Measurements from ENCODE around the gene UBTD2.

Gene UBTD2

GRCh38 chr5:172187118-172188032 lies 96.2 kb downstream of the UBTD2 start:
- H3K27me3 ChIP-seq (ENCODE audit: control insufficient read depth, insufficient read depth, low read length) = peaks cover 7% of the 10 kb centered on the region
- H3K36me3 ChIP-seq (ENCODE audit: control insufficient read depth, low read depth, low read length) = no peaks in the 10 kb centered on the region
- H3K9me3 ChIP-seq (ENCODE audit: control insufficient read depth, low read depth, low read length) = no peaks in the 10 kb centered on the region
- peak overlapping the region; percentile 46 for H3K9ac ChIP-seq (ENCODE audit: low read length)
- peaks cover 3% of the 10 kb centered on the region for H3K4me1 ChIP-seq (ENCODE audit: control insufficient read depth, low read depth, low read length)
- H3K4me3 ChIP-seq (ENCODE audit: low read length) = peak overlapping the region; percentile 80
- H3K27ac ChIP-seq (ENCODE audit: low read length) = no peak overlapping the region

- H3K4me3 ChIP-seq (ENCODE audit: low read length) = no peak overlapping the region
- H3K9me3 ChIP-seq (ENCODE audit: control insufficient read depth, low read depth, low read length) = no peaks in the 10 kb centered on the region
- H3K9ac ChIP-seq (ENCODE audit: low read length) = no peak overlapping the region
- H3K36me3 ChIP-seq (ENCODE audit: control insufficient read depth, low read depth, low read length) = no peaks in the 10 kb centered on the region
- H3K27ac ChIP-seq (ENCODE audit: low read length) = no peak overlapping the region
- peaks cover 7% of the 10 kb centered on the region for H3K27me3 ChIP-seq (ENCODE audit: control insufficient read depth, insufficient read depth, low read length)
- peaks cover 3% of the 10 kb centered on the region for H3K4me1 ChIP-seq (ENCODE audit: control insufficient read depth, low read depth, low read length)
Observed at GRCh38 chr5:172186114-172186695, 97.4 kb downstream of the UBTD2 start.

- H3K4me1 ChIP-seq (ENCODE audit: control insufficient read depth, low read depth, low read length) = peaks cover 2% of the 10 kb centered on the region
Observed at GRCh38 chr5:172185096-172185461, 98.5 kb downstream of the UBTD2 start.

GRCh38 chr5:172183881-172184280 lies 99.7 kb downstream of the UBTD2 start:
- no peaks in the 10 kb centered on the region for H3K9me3 ChIP-seq (ENCODE audit: control insufficient read depth, low read depth, low read length)
- H3K9ac ChIP-seq (ENCODE audit: low read length) = no peak overlapping the region
- peaks cover 8% of the 10 kb centered on the region for H3K4me1 ChIP-seq (ENCODE audit: control insufficient read depth, low read depth, low read length)
- H3K4me3 ChIP-seq (ENCODE audit: low read length) = no peak overlapping the region
- H3K27ac ChIP-seq (ENCODE audit: low read length) = no peak overlapping the region
- H3K27me3 ChIP-seq (ENCODE audit: control insufficient read depth, insufficient read depth, low read length) = peaks cover 7% of the 10 kb centered on the region
- no peaks in the 10 kb centered on the region for H3K36me3 ChIP-seq (ENCODE audit: control insufficient read depth, low read depth, low read length)

More at GRCh38 chr5:172185096-172185461, 98.5 kb downstream of the UBTD2 start:
- Histone ChIP-seq H3K36me3 (ENCODE audit: control insufficient read depth, low read depth, low read length) (no peaks in the 10 kb centered on the region), H3K9ac (ENCODE audit: low read length) (no peak overlapping the region), H3K27ac (ENCODE audit: low read length) (no peak overlapping the region), H3K9me3 (ENCODE audit: control insufficient read depth, low read depth, low read length) (no peaks in the 10 kb centered on the region), H3K27me3 (ENCODE audit: control insufficient read depth, insufficient read depth, low read length) (peaks cover 7% of the 10 kb centered on the region), H3K4me3 (ENCODE audit: low read length) (no peak overlapping the region)

GRCh38 chr5:172182291-172182690 lies 101.3 kb downstream of the UBTD2 start:
- no peak overlapping the region for H3K9ac ChIP-seq (ENCODE audit: low read length)
- no peaks in the 10 kb centered on the region for H3K36me3 ChIP-seq (ENCODE audit: control insufficient read depth, low read depth, low read length)
- H3K27ac ChIP-seq (ENCODE audit: low read length) = no peak overlapping the region
- H3K4me3 ChIP-seq (ENCODE audit: low read length) = no peak overlapping the region
- peaks cover 16% of the 10 kb centered on the region for H3K4me1 ChIP-seq (ENCODE audit: control insufficient read depth, low read depth, low read length)
- no peaks in the 10 kb centered on the region for H3K9me3 ChIP-seq (ENCODE audit: control insufficient read depth, low read depth, low read length)
- H3K27me3 ChIP-seq (ENCODE audit: control insufficient read depth, insufficient read depth, low read length) = peaks cover 7% of the 10 kb centered on the region

GRCh38 chr5:172180936-172181335 lies 102.6 kb downstream of the UBTD2 start:
- H3K4me1 ChIP-seq (ENCODE audit: control insufficient read depth, low read depth, low read length) = peaks cover 16% of the 10 kb centered on the region
- H3K9ac ChIP-seq (ENCODE audit: low read length) = no peak overlapping the region
- H3K27me3 ChIP-seq (ENCODE audit: control insufficient read depth, insufficient read depth, low read length) = no peaks in the 10 kb centered on the region
- no peak overlapping the region for H3K4me3 ChIP-seq (ENCODE audit: low read length)
- no peaks in the 10 kb centered on the region for H3K9me3 ChIP-seq (ENCODE audit: control insufficient read depth, low read depth, low read length)
- H3K27ac ChIP-seq (ENCODE audit: low read length) = no peak overlapping the region
- H3K36me3 ChIP-seq (ENCODE audit: control insufficient read depth, low read depth, low read length) = no peaks in the 10 kb centered on the region

- H3K9me3 ChIP-seq (ENCODE audit: control insufficient read depth, low read depth, low read length) = no peaks in the 10 kb centered on the region
- H3K9ac ChIP-seq (ENCODE audit: low read length) = no peak overlapping the region
- H3K4me3 ChIP-seq (ENCODE audit: low read length) = no peak overlapping the region
- no peak overlapping the region for H3K27ac ChIP-seq (ENCODE audit: low read length)
- no peaks in the 10 kb centered on the region for H3K27me3 ChIP-seq (ENCODE audit: control insufficient read depth, insufficient read depth, low read length)
- peaks cover 16% of the 10 kb centered on the region for H3K4me1 ChIP-seq (ENCODE audit: control insufficient read depth, low read depth, low read length)
- no peaks in the 10 kb centered on the region for H3K36me3 ChIP-seq (ENCODE audit: control insufficient read depth, low read depth, low read length)
Observed at GRCh38 chr5:172178991-172179989, 104.3 kb downstream of the UBTD2 start.

GRCh38 chr5:172178301-172178987 lies 105.1 kb downstream of the UBTD2 start:
- H3K27me3 ChIP-seq (ENCODE audit: control insufficient read depth, insufficient read depth, low read length) = no peaks in the 10 kb centered on the region
- H3K4me1 ChIP-seq (ENCODE audit: control insufficient read depth, low read depth, low read length) = peaks cover 16% of the 10 kb centered on the region
- no peak overlapping the region for H3K4me3 ChIP-seq (ENCODE audit: low read length)
- H3K9ac ChIP-seq (ENCODE audit: low read length) = no peak overlapping the region
- no peaks in the 10 kb centered on the region for H3K36me3 ChIP-seq (ENCODE audit: control insufficient read depth, low read depth, low read length)
- no peaks in the 10 kb centered on the region for H3K9me3 ChIP-seq (ENCODE audit: control insufficient read depth, low read depth, low read length)
- no peak overlapping the region for H3K27ac ChIP-seq (ENCODE audit: low read length)

GRCh38 chr5:172177176-172177575 lies 106.4 kb downstream of the UBTD2 start:
- H3K9ac ChIP-seq (ENCODE audit: low read length) = no peak overlapping the region
- H3K27ac ChIP-seq (ENCODE audit: low read length) = no peak overlapping the region
- H3K4me1 ChIP-seq (ENCODE audit: control insufficient read depth, low read depth, low read length) = peaks cover 16% of the 10 kb centered on the region

GRCh38 chr5:172175263-172175719 lies 108.3 kb downstream of the UBTD2 start:
- Histone ChIP-seq H3K36me3 (ENCODE audit: control insufficient read depth, low read depth, low read length) (no peaks in the 10 kb centered on the region), H3K4me3 (ENCODE audit: low read length) (no peak overlapping the region), H3K4me1 (ENCODE audit: control insufficient read depth, low read depth, low read length) (peaks cover 16% of the 10 kb centered on the region), H3K27ac (ENCODE audit: low read length) (no peak overlapping the region), H3K27me3 (ENCODE audit: control insufficient read depth, insufficient read depth, low read length) (no peaks in the 10 kb centered on the region), H3K9me3 (ENCODE audit: control insufficient read depth, low read depth, low read length) (no peaks in the 10 kb centered on the region), H3K9ac (ENCODE audit: low read length) (no peak overlapping the region)

More at GRCh38 chr5:172177176-172177575, 106.4 kb downstream of the UBTD2 start:
- Histone ChIP-seq H3K27me3 (ENCODE audit: control insufficient read depth, insufficient read depth, low read length) (no peaks in the 10 kb centered on the region), H3K4me3 (ENCODE audit: low read length) (no peak overlapping the region), H3K9me3 (ENCODE audit: control insufficient read depth, low read depth, low read length) (no peaks in the 10 kb centered on the region), H3K36me3 (ENCODE audit: control insufficient read depth, low read depth, low read length) (no peaks in the 10 kb centered on the region)
